ENCODE measurements around the gene SLC4A5.

The SLC4A5 gene, protein sequence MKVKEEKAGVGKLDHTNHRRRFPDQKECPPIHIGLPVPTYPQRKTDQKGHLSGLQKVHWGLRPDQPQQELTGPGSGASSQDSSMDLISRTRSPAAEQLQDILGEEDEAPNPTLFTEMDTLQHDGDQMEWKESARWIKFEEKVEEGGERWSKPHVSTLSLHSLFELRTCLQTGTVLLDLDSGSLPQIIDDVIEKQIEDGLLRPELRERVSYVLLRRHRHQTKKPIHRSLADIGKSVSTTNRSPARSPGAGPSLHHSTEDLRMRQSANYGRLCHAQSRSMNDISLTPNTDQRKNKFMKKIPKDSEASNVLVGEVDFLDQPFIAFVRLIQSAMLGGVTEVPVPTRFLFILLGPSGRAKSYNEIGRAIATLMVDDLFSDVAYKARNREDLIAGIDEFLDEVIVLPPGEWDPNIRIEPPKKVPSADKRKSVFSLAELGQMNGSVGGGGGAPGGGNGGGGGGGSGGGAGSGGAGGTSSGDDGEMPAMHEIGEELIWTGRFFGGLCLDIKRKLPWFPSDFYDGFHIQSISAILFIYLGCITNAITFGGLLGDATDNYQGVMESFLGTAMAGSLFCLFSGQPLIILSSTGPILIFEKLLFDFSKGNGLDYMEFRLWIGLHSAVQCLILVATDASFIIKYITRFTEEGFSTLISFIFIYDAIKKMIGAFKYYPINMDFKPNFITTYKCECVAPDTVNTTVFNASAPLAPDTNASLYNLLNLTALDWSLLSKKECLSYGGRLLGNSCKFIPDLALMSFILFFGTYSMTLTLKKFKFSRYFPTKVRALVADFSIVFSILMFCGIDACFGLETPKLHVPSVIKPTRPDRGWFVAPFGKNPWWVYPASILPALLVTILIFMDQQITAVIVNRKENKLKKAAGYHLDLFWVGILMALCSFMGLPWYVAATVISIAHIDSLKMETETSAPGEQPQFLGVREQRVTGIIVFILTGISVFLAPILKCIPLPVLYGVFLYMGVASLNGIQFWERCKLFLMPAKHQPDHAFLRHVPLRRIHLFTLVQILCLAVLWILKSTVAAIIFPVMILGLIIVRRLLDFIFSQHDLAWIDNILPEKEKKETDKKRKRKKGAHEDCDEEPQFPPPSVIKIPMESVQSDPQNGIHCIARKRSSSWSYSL

DNA sequence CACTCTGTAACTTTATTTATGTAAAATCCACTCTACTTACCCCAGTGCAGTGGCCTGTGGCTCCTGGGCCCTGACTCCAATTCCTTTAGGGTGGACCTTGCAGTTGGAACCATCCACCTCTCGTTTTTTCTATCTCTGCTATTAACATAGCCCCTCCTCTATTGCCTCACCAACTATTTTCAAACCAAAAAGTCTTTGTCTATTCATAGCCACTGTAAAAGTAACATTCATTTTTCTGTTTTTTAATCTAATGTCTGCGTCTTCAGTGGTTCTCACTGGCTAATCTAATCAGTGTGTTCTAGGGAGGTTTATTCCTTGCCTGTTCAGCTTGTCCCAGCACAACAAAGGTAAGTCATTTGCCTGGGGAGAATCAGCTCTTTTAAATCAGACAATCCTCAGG lies at the start of gene SLC4A5:
TSS of gene SLC4A5 (minus strand) at position 101 of the 400 bp plus-strand sequence. CDS start 28,393 bp downstream, outside the sequence.
- DNase-seq: no peak

DNA sequence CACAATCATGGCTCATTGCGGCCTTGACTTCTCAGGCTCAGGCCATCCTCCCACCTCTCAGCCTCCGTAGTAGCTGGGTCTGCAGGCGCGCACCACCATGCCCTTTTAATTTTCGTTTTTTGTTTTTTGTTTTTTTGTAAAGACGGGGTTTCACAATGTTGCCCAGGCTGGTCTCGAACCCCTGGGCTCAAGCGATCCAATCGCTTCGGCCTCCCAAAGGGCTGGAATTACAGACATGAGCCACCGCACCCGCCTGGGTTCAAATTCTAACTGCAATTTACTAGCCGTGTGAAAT lies 49.2 kb upstream of the SLC4A5 start:
- DNase-seq: no peak

DNA sequence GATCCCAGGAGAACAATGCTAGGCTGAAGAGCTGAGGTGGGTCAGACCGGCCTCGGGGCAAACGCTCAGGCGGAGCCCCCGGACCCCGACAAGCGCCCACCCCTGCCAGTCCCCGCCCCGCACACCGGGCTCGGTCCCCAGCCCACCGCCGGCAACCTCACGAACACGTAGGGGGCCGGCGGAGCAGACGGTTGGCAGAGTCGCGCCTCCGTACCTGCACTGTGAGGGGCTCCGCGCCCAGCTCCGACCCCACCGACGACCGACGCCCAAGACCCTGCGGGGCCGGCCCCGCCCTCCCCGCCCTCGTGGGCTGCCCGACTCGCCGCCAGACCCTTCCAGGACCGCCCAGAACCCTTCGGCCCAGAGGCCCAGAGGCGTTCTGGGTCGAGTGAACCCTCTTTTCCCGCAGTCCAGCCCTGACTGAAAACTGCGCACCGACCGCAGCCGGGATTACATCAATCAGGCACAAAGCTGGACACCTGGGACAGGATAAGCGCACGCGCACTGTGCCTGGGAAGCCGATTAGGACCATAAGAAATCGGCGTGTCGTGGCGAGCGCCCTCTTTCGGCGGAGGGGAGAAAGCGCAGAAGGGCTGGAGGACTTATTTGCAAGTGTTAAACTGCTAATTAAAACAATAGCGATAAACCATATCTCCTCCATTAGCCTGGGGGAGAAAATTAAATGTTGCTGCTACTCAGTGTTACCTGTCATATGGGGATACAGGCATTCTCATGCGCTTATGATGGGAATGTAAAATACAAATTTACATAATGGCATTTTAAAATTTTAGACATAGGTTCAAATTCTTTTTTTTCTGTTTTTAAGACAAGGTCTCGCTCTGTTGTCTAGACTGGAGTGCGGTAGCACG lies 48.6 kb upstream of the SLC4A5 start:
- peak; percentile 96 for DNase-seq

DNA sequence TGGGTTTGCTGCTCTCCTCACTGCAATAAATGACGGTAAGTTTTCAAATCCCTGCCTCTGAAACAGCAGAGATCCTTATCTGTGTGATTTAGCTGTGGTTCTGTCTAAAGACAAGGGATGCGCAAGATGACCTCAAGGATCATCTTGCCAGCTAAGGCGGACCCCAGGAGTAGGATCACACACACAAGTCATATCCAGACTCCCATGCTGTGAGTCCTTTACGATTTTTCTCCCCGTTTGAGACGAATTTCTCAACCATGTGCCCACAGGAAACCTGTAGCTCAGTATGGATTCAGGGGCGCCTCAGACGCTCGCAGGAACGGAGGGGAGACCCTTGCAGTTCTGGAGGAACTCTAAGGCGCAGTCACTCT lies 48.0 kb upstream of the SLC4A5 start:
- DNase-seq: no peak

DNA sequence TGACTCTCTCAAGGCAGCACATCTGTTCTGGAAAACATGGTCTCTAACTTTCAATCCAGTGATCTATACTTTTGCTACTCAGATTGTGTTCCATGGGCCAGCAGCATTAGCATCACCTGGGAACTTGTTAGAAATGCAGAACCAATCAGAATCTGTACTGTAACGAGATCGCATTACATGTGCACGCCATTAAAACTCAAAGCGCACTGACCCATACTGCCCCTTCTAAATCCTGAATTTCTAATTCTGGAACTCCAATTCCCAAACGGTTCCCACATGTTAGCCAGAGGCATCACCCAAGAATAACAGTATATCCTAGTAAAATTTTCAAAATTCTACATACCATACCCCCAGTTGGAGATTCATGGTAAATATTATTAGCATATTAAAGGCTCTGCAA lies 47.4 kb upstream of the SLC4A5 start:
- no peak for DNase-seq

DNA sequence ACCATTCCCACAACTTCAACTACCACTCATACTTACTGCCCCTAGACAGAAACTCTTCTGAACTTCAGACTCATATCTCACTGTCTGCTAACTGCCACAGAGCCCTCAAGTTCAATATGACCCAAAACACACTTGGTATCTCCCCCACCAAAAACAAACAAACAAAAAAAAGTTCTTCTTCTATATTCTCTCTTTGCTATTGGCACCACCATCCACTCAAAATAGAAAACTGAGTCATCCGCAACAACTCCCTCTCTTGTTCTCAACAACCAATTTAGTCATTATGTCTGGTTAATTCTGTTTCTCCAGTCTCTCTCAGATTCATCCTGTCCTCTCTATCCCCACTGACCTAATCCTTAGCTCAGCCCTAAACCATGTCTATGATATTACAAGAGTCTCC lies 44.1 kb upstream of the SLC4A5 start:
- DNase-seq: peak; percentile 46

DNA sequence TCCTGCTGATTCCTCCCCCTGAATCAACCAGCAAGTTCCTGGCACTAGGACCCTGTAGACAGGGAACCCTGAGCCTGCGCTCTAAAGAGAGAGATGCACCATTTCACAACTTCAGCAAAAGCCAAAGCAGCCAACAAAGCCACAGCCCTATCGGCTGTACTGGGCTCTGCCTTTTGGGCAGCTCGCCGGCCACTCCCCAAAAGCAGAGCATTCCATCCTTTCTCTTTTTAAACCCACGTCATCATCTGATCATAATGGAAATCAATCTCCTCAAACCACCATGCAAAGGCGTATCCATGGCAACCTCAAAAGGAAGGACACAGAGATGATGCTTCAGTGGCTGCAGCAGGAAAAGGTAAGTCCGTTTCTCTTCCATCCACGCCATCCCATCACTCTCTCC lies 42.2 kb upstream of the SLC4A5 start:
- no peak for DNase-seq

DNA sequence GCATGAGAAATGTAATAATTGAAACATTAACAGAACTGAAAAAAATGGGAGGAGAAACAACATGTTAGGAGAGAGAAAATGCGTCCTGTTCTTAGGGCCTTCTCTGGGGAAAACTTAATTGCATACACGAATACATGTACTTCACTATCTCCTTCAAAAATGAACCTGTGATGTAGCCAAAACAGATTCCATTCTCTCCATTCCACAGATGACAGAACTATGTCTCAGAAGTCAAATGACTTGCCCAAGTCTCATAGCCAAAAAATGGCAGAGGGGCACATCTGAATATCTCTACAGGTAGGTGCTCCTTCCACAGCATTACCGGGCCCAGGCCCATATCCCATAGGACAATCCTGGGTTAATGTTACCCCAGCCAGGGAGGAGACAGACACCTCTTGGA lies 40.8 kb upstream of the SLC4A5 start:
- no peak for DNase-seq

DNA sequence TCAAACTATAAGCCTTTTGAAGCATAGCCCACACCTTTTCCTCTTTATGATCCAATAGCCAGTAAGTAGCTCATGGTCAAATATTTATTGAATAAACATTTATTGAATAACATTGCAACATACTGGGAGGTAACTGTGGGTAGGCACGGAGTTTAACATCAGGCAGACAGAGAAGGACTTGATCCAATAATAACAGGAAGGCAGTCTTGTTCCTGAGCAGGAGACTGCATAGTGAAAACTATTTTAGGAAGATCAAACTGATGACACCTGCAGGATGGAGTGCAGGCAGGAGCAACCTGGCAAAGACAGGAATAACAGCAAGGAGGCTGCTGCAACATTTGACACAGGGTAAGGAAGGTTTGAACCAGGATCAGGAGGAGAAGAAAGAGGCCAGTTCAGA lies 40.0 kb upstream of the SLC4A5 start:
- no peak for DNase-seq

DNA sequence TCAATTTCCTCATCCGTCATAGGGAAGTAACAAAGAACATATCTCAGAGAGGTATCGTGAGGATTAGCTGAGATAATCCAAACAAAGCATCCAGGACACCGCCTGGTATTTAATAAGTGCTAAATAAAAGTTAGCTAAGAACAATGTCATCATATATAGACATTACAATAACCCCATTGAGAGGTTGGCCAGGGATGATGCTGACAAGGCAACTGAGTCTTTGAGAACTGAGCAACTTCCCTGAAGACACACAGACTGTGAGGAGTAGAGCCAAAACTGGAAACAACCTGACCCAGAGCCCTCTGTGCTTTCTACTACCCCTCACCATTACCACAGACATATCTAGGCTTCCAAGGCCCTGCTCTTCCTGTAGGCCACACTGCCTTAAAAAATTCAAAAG lies 38.5 kb upstream of the SLC4A5 start:
- DNase-seq: no peak

DNA sequence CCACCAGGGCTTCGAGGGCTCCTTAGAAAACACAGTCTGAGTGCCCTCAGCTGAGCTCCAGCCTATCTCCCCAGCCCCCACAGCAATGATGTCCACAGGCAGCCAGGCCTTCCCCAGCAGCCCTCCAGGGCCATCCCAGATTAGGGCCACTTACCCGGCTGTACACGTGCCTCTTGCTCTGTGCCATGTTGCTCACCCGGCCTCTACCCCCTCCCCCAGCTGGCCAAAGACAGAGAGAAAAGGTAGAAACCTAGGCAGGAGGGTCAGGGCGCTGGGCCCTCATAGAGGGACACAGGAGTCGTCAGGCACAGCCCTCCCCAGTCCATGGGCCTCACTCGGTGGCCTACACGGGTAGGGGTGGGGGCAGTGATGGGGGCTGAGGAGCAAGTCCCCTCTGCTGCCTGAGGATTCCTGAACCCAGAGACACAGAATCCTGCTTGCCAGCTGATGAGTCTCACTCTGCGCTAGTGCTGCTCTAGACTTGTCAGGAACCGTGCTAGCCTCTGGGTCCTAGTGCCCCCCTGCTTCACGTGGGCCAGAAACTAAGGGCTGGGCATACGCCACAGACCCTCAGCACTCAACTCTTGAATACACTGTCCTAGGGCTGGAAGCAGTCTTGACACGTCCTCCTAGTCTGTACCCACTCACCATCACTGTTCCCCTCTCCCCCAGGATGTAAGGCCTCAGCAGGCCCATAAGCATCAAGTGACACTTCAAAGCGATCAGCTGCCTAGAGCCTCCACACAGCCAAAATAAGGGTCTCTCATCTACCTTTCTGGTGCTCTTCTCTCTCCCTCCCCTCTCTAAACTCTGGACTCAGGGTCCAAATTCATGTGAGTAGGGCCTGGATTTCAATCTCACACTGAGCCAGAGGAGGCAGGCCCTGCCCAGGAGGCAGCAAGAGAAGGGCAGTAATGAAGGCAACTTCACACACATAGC lies 36.9 kb upstream of the SLC4A5 start, which contains the start of gene DCTN1:
TSS of gene DCTN1 (minus strand) at position 461 of the 939 bp plus-strand sequence. CDS start at position 187, 274 bp downstream.
- peak; percentile 10 for DNase-seq

DNA sequence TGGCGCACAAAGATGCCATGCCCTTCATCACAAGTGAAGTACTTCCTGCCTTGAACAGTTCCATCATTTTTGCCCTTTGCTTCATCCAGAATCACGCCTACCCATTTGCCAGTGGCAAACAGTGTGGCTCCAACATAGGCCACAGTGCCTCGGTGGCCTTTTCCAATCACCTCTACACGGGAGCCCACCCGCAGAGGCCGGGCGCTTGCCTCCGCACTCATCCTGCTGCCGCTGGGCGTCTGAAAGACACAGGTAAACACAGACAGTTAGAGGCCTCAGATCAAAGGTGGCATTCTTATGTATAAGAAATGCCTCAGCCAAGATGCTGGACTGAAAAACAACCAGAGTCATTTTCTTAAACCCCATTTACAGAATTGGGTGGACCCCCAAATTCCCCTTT lies 34.8 kb upstream of the SLC4A5 start:
- DNase-seq: no peak

DNA sequence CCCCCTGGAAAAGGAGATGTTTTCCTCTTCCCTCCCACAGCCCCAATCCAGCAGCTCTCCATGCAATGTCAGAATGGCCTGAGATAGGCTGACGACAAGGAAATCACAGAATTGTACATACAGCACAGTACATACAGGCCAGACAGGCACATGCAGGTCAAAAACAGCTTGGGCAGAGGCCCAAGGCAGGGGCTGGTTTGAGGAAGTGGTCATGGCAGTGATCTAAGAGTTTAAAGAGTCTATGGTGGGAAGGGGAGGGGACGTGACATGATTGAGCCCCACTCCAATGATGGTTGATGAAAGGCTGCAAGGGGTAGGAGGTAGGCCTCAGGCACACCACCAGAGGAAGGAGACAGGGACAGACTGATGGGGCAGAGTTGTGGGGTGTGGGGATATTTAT lies 32.6 kb upstream of the SLC4A5 start:
- DNase-seq: no peak

DNA sequence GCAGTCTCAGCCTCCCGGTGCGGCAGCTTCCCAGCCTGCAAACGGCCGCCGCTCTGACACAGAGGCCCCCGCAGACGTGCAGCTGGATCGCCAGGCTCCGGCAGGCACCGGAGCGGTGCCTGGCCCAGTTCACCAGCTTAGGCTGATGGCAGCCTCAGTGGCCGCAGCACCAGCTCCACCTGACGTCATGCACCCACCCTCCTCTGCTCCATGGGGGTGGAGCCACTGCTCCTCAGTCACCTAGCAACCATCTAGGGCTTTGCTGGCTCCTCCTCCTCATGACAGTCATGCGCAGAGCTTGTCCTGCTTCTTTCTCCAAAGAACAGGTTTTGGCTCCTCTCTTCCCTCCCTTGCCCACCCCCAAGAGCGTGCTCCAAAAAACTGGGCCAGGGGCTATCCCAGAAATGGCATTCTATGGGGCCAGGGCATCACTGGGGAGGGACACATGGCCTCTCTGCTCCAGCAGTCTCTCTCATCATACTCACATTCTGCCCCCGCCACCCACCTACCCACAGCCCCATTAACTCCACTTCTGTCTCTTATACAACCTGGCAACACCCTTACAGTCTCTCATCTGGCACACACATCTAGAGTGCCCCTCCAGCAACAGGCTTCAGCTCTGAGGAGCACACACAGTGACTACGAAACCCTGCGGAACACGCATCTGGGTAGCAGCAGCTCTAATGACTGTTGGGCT lies 31.4 kb upstream of the SLC4A5 start:
- no peak for DNase-seq

DNA sequence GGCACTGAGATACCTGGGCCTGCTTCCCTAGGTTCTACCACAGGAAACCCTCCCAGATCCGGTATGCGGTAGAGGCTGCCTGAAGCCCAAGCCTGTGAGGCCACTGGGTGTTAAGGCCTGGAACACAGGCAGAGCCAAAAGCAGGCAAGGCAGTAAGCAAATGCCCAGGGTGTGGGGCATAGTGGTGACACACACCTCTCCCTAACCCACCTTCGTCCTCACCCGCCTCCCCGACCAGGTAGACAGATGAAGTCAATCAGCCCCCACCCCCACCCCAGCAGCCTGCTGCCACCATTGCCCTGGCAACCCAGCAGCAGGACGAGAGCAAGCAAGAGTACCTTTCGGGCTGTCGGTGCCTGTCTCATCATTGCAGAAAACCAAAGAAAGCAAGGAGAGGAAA lies 30.8 kb upstream of the SLC4A5 start:
- DNase-seq: no peak

DNA sequence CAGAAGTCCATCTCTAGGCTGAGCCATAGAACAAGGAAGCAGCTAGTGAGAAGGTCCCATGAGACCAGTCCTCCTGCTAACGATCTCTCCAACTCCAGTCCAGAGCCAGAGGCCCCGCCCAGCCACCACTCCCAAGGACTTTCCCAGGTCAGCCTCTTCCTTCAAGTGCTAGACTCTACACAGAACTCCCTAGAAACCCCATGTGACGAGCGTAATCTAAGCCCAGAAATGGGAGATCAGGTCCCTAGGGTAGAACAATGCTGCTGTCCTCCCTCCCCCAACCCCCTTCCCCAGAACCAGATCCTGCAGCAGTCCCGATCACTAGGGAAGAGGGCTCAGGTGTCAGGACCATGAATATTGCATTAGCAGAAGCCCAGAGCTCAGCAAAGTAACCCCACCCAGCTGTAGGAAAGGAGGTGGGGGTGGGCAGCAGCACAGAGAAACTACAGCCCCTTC lies 30.0 kb upstream of the SLC4A5 start:
- no peak for DNase-seq

DNA sequence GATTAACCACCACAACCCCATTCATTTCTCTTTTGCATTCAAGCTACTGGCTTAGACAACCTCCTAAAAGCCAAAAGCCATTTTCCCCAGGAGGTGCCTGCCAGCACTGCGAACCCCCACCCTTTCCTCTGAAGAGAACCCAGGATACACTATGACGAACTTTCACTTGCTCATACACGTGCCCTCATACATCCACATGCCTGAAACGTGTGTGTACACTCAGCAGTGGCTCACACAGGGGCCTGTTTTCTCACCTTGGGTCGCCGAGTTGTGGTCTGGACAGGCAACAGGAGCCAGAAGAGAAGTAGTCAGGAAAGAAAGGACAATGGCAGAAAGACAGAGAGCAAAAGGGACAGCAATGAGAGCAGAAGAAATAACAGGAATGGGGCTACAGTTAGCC lies 29.5 kb upstream of the SLC4A5 start:
- no peak for DNase-seq

DNA sequence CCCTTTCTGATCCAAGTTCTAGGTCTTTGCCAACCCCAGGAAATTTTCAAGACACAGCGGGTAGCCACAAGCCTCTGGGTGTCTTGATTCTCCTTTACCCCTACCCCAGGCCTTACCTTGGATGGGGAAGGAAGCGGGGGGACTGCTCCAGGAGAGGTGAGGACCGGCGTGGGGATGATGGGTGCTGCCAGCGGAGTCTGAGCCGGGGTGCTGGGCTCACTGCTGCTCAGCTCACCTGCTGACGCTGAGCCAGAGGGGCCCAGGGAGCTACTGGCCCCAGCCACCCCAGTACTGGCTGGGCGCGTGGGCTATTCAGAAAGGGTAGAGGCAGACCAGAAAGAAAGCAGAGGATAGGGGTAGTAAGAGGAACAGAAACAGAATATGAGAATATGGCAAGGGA lies 28.2 kb upstream of the SLC4A5 start:
- DNase-seq: no peak

DNA sequence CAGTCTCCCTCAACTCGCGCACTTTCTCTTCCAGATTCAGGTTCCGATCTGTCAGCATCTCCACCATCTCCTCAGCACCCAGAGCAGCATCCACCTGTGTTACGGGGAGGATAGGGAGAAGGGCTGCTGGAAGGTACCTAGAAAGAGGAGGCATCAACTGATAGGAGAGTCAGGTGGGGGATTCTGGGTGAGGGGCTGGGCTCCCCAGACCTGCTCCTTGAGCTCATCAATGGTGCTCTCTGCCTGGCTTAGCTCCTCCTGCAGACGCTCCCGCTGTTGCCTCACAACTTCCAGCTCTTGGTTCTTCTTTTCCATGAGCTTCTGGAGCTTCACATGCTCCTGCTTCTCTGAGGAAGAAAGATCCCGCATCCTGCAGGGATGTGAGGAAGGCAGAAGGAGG lies 26.8 kb upstream of the SLC4A5 start:
- no peak for DNase-seq

DNA sequence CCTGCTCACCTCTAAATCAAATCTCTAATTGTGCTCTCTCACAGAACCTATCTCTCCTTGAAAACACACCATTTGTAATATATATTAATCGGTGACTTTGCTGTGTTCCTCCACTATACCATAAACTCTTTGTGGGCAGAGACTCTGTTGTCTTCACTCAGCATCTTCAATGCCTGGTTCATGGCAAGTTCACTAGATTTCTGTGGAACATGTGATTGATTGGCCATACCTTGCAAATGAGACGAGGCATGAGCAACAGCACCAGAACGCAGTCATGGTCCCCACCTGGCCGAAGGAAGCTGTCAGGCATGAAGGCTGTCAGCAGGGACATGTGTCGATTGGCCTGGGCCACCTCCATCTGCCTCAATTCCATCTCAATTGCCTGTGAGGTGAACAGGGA lies 25.3 kb upstream of the SLC4A5 start:
- DNase-seq: no peak

DNA sequence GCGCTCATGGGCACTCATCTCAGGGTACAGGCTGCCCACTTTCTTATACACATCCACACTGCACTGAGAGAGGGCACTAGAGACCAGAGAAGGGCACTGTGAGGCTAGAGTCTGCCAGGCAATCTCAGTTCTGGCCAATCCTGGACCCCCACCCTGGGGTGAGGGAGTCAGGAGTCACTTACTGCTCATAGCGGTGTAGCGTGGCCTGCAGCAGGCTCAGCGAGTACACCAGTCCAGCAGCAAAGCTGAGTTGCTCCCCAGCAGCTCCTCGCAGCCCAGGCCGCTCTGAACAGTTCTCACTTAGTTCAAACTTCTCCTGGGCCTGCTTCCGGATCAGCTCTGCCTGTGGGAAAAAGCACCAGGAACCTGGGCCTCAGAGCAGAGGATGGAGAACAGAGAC lies 24.6 kb upstream of the SLC4A5 start:
- no peak for DNase-seq

Data from activated CD4-positive, alpha-beta T cell treated with anti-CD3 and anti-CD28 coated beads, Interleukin-2, Interleukin-6, amounts not matched to agents 100 ng/mL and 50 ng/mL, durations not matched to agents 16 hours and 8 hours (primary cell).